HG03108 (cell line): Measurements from ENCODE around the gene TNFAIP2.

Source experiments
- ATAC-seq: cut with Tn5 transposase; IDR thresholded peaks from one replicate; pipeline ENCODE4 v1.9.1; 2021; ENCODE audit warnings: moderate library complexity; ENCODE audit not compliant: unreplicated experiment

TNFAIP2 gene

DNA sequence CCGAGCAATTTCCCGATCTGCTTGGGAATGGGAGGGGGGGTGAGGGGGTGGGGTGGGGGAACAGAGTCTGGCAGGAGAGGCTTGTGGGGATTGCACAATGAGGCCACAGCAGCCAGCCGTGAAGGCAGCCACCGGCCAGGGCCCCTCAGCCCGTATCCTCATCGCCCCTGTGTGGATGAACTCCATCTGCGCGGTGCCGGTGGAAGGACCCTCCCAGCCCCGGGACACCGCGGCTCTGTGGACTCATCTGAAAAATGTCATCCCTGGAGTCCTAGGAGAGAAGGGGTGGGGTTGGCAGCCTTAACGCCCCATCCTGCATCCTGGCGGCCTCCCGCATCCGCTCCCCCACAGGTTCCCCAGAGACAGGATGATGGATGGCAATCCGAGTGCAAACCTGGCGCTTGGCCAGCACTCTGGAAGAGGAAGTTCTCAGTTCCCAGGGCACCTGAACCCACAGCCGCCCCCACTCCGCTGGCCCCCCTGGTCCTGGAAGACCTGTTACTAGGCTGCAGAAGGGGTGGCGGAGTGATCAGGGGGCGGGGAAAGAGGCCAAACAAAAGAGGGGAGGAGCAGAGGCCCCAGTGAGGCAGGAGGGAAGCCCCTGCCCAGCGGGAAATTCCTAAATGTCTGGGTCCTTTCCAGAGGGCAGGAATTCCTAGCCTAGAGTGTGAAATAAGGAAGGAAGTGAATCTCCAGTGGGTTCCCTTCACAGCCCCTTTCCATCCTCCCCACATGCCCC, 1.2 kb upstream of the TNFAIP2 start:
- no peak for ATAC-seq

DNA sequence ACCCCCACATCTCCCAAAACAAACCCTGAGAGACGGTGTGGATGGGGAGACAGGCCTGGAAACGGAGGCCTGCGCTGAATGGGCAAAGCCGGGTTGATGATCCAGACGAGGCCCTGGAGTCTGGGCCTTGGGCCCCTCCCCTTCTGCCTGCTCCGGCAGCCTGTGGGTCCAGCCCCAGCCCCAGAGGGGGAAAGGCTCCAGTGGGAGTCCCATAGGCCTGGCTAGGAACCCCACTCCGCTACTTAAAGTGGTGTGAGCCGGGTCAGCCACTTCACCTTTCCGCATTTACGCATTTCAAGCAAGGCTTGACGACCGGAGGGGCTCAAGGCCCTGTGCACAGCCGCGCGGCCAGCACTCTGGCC, 695 bp upstream of the TNFAIP2 start:
- ATAC-seq = no peak

DNA sequence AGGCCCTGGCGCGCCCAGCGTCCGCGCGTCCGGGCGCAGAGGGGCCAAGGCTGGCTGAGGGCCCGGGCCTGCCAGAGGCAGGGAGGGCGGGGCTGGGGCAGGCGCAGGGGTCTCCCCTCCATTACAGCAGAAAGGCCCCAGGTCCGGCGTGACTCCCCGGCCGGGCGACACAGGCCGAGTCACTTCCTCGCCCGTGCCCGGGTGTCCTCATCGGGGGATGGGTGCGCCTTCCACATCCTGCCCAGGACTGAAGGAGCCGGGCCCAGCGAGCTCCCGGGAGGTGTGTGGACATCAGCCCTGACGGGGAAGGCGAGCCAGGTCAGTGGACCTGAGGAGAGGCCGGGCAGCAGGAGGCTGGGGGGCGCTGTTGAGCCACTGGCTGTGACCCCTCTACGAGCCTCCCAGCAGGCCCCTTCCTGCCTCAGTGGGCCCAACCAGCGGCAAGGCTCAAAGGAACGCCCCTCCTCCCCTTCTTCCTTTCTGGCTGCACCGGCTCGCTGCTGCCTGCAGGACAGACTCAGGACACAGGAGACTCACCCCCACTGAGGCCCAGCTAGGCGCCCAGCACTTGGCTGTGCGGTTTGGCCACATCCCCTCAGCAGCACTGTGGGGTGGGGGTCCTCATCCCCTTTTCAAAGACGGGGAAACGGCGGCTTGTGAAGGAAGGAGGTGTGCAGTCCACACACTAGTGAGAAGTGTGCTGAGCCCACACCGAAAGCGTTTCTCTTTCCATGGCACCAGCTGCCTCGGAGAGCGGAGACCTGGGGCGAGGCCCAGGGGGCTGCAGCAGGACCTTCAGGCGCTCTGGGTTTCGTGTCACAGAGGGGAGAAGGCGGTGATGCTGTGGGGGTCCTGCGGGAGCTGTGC, 606 bp downstream of the TNFAIP2 start:
- no peak for ATAC-seq

DNA sequence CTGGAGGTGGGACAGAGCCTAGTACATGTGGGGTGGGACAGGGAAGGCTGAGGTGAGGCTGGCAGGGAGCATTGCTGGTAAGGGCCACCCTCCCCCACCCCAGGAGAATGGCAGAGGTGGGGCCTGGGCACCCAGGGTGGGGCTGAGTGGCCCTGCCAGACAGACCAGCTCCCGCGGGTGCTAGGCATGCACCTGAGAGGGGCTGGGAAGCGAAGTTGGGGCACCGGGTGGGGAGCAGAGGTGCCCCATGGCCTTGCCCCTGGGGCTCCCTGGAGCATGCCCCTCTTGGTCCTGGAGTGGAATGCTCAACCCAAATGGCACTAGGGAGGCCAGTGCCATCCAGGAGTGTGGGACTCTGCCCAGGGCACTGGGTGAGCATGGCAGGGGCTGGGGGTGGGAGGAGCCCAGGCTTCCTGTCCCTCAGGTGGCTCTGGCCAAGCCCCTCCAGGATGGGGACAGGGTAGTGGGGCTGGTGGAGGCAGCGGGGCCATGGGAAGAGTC, 1.3 kb downstream of the TNFAIP2 start:
- no peak for ATAC-seq

DNA sequence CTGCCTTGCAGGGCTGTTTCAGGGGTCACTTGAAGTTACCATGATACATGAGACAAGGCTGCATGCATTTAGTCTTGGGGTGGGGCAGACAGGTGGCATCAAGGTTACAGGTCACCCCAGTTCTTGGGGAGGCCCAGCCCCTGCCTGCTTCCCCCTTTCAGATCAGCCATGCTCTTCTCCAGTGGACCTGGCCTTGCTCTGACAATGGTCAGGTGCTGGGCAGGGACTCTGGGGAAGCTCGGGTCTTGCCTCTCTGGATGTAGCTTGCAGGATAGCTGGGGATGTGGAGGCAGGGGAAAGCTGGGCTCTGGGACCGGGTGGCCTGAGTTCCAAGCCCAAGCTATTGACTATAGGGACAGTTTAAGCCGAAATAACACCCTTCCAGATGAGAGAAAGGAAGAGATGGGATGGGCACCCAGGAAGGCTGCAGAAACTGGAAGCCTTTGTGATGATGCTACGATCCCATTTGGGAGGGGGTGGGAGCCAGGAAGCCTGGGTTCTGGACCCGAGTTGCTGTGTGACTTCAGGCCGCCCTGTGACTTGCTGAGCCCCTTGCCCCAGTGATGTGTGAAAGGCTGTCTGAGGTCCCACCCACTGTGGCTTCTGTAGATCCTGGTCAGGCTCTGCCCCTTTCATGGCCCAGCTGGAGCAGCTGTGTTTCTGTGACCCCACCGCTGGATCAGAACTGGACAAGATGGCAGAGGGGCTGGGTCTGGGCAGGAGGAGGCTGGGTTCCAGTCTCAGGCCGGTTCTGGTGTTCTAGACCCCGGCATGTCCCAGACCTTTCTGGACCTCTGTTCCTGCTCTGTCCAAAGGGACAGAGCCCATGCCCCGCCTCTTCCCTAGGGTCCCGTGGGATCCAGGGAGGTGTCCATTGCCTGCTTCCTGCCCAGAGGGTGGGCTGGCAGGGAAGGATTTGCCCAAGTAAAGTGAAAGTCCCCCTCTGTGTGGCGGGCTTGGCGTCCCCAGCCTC, 2.1 kb downstream of the TNFAIP2 start:
- no peak for ATAC-seq

DNA sequence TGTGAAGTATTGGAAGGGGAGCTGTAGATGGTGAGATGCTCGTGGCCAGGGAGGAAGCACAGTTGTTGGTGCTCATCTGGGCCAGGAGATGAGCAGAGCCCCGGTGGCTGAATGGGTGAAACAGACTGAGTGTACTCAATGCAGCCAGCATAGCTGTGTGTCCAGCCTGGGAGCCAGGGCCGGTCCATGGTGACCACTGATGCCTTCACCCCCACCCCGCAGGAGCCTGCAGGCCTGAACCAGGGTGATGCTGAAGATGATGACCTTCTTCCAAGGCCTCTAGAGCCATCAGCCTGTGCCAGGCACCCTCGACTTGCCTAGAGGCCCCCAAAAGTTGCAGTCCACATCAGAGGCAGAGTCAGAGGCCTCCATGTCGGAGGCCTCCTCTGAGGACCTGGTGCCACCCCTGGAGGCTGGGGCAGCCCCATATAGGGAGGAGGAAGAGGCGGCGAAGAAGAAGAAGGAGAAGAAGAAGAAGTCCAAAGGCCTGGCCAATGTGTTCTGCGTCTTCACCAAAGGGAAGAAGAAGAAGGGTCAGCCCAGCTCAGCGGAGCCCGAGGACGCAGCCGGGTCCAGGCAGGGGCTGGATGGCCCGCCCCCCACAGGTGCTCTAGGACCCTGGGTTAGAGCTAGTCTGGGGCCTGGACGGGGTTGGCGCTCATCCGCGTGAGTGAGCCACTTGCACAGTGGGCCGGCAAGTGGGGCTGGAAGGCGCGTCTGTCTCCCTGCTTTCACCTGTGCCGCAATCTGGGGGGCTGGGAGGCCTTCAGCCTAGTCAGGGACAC, 3.0 kb downstream of the TNFAIP2 start:
- no peak for ATAC-seq

DNA sequence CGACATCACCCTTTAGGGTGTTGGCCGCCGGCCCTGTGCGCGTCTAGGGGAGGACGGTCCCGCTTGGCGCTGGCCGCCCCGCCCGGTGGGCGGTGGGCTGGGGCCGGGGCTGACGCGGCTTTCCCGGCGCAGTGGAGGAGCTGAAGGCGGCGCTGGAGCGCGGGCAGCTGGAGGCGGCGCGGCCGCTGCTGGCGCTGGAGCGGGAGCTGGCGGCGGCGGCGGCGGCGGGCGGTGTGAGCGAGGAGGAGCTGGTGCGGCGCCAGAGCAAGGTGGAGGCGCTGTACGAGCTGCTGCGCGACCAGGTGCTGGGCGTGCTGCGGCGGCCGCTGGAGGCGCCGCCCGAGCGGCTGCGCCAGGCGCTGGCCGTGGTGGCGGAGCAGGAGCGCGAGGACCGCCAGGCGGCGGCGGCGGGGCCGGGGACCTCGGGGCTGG, 3.6 kb downstream of the TNFAIP2 start:
- no peak for ATAC-seq

DNA sequence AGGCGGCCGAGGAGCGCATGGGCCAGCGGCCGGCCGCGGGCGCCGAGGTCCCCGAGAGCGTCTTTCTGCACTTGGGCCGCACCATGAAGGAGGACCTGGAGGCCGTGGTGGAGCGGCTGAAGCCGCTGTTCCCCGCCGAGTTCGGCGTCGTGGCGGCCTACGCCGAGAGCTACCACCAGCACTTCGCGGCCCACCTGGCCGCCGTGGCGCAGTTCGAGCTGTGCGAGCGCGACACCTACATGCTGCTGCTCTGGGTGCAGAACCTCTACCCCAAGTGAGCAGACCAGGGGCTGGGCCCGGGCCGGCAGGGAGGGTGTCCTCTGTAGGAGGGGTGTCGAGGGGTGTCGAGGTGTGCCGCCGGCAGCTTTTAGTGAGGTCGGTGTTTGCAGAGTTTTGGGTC, 4.1 kb downstream of the TNFAIP2 start:
- ATAC-seq = no peak

DNA sequence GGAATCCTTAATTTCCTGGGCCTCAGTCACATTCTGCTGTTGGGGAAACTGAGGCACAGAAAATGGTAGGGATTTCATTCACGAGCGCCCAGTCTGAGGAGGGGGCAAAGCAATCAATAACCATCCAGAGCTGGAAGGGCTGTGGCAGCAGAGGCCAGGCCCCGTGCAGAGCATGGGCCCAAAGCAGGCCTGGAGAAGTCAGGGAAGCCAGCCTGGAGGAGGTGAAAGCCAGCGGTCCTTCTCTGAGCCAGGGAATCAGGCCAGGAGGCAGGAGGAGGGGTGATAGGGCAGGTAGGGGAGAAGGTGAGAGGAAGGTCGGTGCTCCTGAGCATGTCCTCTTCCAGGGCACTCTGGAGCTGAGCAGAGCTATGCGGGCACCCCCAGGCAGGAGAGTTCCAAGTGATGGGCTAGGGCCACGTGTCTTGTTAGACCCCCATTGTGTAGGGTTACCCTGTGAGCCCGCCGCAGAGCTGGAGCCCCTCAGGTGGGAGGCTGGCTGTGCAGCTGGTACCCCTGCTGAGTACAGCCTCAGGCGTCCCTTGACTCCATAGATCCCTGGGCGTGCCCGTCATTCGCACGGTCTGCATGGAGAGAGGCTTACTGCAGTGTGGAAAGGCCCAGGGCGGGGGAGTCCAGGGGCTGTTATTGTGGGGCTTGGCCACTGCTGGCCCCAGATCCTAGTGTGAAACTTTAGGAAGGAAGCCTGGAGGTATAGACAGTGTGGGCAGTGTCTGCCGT, 4.8 kb downstream of the TNFAIP2 start:
- no peak for ATAC-seq

DNA sequence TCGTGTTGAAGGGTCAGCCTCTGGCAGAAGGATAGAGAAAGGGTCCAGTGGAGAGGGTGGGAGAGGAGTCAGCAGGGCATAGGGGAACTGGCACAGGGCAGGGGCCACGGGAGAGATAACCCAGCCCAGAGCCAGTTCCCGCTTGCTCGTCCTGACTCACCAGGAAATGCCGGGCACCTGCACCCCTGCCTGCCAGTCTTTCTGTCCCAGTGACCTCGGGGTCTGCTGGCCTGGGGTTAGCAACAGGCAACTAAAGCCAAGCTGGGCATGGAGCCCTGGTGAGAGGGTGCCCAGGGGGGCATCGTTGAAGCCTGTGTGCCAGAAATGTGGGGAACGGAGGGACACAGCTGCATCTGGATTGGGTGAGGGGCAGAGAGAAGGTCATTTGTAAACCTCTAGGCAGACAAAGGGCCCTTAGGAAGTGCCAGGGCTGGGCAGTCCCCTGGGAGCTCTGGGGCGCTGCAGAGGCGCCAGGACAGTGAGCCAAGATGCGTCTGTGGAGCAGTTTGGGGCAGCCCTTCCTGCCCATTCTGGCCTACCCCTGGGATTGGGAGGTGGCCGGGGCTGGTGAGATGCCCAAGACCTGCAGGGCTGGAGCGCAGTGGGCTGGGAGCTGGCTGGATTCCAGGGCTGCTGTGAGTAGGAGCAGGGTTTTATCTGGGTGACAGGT, 5.5 kb downstream of the TNFAIP2 start:
- ATAC-seq = no peak

DNA sequence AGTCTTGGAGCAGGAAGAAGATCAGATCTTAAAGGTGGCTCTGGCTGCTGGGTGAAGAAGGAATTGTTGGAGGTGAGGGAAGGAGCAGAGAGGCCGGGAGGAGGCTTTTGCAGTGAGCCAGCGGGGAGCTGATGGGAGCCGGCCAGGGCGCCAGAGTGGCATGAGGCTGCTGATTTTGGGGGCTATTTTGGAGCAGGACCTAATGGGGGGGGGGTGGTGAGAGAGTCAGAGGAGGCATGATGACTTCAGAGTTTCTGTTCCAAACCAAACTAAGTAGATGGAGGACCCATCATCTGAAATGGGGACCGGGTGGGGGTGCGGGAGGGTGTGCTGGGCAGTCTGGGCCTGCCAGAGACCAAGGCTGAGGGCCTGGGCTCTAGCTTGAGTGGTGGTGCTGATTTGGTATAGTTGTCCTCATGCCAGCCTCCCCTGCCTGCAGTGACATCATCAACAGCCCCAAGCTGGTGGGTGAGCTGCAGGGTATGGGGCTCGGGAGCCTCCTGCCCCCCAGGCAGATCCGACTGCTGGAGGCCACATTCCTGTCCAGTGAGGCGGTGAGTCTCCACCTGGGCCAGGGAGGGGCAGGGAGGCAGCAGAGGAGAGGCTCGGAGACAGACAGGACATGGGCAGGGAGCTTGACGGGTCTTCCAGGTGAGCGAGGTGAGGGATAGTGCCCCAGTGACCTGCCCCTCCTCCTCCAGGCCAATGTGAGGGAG, 6.2 kb downstream of the TNFAIP2 start:
- no peak for ATAC-seq

DNA sequence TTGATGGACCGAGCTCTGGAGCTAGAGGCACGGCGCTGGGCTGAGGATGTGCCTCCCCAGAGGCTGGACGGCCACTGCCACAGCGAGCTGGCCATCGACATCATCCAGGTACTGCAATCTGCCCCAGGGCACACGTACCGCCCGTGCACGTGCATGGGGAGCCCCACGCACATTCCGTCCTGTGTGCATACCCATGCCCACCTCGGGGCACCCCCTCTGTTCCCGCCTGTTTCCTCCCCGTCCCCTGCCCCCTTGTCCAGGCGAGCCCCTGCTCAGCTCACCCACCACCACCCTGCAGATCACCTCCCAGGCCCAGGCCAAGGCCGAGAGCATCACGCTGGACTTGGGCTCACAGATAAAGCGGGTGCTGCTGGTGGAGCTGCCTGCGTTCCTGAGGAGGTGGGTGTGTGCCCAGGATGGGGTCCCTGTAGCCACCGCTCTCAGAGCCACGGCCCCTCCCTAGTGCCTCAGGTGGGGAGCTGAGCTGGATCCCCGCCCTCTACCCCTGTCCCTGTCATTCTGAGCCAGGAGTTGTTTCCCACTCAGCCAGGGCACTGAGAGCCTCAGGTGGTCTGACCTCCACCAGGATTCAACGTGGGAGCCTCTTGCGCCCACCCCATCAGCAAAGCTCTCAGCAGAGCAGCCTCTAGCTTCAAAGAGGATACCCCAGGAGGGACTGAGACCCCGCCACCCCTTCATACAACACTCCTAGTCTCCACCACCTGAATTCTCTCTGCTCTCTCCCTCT, 6.9 kb downstream of the TNFAIP2 start:
- ATAC-seq = no peak

DNA sequence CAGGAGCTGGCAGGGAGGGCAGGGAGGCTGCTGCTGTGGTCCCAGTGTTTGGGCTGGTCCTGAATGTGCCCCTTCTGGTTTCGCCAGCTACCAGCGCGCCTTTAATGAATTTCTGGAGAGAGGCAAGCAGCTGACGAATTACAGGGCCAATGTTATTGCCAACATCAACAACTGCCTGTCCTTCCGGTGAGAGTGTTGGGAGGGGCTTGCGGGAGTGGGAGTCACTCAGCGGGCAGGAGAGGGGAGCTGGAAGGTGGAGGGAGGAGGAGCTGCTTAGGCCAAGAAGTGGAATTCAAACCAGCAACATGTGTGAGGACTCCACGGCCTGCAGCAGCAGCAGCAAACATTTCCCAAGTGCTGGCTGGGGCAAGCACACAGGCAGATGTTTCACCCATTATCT, 7.7 kb downstream of the TNFAIP2 start:
- ATAC-seq = no peak

DNA sequence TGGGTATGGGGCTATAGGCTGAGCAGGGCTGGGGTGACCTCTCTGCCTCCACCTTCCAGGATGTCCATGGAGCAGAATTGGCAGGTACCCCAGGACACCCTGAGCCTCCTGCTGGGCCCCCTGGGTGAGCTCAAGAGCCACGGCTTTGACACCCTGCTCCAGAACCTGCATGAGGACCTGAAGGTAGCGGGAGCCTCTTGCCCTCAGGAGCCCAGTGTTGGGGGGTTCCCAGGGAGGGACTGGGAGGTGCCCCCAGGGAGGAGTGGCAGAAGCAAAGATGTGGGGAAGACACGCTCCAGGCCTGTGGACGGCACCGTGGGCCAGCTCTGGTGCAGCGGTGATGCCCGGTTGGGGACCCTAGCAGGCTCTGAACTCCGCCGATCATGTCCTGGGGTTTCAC, 8.3 kb downstream of the TNFAIP2 start:
- ATAC-seq = no peak

DNA sequence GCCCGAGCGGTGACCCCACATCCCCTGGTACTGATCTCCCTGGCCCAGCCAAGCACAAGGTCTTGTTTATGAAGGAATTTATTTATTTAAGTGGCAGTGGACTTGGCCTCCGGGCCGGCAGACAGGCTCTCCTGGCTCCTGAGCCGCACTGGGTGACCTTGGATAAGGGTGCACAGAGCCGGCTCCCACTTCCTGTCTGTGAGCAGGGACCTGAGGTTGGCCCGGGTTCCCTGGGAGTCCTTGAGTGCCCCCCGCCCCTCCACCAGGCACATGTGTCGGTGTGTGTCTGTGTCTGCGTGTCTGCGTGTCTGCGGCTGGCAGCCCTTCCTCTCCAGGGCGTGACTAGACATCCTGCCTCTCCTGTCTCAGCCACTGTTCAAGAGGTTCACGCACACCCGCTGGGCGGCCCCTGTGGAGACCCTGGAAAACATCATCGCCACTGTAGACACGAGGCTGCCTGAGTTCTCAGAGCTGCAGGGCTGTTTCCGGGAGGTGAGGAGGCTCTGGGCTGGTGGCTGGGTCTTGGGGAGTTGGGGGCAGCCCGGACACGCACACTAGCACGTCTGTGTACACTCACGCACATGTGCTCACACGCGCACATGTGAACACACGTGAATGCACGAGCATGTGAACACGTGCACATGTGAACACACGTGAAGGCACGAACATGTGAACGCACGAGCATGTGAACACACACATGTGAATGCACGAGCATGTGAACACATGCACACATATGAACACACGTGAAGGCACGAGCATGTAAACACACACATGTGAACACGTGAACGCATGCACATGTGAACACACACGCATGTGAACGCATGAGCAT, 9.3 kb downstream of the TNFAIP2 start:
- ATAC-seq = no peak

DNA sequence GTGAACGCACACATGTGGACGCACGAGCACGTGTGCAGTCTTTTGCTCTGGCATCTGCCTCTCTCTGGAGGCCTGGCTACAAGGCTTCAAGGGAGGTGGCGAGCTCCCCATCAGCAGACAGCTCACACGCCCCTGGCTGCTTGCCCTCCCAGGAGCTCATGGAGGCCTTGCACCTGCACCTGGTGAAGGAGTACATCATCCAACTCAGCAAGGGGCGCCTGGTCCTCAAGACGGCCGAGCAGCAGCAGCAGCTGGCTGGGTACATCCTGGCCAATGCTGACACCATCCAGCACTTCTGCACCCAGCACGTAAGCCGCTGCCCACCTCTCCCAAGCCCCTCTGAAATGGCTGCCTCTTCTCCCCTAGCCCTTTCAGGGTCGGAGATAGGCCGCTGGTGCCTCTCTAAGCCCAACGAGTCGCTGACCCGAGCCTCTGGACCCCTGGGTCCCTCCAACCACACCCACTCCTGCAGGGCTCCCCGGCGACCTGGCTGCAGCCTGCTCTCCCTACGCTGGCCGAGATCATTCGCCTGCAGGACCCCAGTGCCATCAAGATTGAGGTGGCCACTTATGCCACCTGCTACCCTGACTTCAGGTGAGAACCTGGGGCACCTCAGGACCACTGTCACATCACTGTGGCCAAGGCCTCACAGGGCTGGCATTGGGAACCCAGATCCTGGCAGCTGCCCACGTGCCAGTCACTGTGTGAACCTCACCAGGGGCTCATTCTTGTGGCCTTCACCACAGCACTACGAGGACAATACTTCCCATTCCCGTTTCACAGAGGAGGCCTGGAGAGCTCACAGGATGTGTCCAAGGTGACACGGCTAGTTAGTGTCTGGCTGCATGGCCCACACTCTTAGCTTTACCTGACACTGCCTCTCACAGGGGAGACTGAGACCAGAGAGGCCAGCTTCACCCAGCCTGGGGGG, 10.2 kb downstream of the TNFAIP2 start:
- ATAC-seq = no peak
